C4-2B (cell line): ENCODE results near the gene TMEM186.

Experiments
- H3K27ac ChIP-seq: fragments of 450-650 bp; 2 replicates; pipeline ENCODE4 v1.5.1; 2017
- ZFX ChIP-seq: fragments of 450-650 bp; IDR thresholded peaks from 2 replicates; pipeline ENCODE4 v1.6.1; 2017
- TF ChIP-seq, protein P1 (sequence below): fragments of 450-650 bp; conservative IDR thresholded peaks from 2 replicates; pipeline ENCODE4 v1.5.1; 2017; ENCODE audit warnings: mild to moderate bottlenecking

Gene TMEM186

GRCh38 chr16:8816967-8817655 lies 19.7 kb upstream of the TMEM186 start:
- TF ChIP-seq, protein P1, sequence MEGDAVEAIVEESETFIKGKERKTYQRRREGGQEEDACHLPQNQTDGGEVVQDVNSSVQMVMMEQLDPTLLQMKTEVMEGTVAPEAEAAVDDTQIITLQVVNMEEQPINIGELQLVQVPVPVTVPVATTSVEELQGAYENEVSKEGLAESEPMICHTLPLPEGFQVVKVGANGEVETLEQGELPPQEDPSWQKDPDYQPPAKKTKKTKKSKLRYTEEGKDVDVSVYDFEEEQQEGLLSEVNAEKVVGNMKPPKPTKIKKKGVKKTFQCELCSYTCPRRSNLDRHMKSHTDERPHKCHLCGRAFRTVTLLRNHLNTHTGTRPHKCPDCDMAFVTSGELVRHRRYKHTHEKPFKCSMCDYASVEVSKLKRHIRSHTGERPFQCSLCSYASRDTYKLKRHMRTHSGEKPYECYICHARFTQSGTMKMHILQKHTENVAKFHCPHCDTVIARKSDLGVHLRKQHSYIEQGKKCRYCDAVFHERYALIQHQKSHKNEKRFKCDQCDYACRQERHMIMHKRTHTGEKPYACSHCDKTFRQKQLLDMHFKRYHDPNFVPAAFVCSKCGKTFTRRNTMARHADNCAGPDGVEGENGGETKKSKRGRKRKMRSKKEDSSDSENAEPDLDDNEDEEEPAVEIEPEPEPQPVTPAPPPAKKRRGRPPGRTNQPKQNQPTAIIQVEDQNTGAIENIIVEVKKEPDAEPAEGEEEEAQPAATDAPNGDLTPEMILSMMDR, result no peak
- TF ChIP-seq ZFX, result no peak
- no peak overlapping the region for H3K27ac ChIP-seq

DNA sequence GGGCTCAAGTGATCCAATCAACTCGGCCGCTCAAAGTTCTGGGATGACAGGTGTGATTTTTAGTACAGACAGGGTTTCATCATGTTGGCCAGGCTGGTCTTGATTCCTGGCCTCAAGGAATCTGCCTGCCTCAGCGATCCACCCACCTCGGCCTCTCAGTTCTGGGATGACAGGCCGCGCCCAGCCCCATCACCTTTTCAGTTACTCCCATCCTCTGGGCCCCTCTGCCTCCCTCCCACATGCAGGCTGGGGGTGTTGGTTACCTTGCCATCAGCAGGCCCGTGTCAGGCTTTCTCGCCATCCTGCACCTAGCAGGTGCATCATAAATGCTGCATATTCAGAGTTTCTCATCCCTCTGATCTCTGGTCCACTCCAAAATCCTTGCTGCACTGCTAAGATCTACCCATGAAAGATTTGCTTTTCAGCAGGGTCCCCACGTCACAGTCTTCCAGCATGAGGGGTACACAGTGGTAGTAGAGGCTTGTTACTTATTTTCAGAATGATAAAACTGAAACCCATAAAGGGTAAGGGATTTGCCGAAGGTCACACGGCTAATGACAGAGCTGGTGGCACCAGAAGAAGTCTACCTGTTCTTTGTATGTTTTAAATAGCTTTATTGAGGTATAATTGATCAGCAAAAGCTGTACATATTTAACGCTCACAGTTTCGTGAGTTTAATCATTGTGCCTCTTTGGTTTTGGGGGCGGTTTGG lies 16.8 kb upstream of the TMEM186 start:
- H3K27ac ChIP-seq, result no peak overlapping the region
- TF ChIP-seq ZFX, result no peak
- TF ChIP-seq, protein P1, result no peak

DNA sequence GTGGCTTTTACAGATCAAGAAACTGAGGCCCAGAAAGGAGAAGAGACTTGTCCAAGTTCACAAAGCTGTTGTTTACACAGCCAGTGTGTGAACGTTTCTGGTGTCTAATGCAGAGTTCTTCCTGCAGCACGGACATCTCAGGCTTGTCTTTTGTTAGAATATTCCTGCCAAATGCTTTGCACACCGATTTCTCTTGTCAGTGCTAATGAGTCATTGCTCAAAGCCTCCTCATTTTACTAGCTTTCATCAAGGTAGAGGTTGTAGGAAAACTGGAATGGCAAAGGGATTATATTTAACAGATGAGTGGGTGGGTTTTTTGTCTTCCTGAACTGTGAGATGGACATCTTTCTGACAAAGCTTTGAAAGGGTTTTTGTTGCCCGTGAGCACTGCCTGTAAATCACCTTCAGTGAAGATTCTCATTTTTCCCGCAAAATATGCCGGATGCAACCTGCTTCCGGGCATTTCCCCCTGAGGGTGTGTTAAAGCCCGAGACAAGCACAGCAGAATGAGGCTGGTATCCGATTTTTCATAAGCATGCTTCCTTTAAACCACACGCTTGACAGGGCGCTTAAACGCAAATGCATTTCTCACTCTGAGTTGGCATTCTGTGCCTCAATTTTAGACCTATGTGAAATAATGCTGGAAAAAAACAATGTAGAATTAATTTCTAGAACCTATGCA lies 14.9 kb upstream of the TMEM186 start:
- TF ChIP-seq, protein P1, result no peak
- TF ChIP-seq ZFX, result no peak
- no peak overlapping the region for H3K27ac ChIP-seq

DNA sequence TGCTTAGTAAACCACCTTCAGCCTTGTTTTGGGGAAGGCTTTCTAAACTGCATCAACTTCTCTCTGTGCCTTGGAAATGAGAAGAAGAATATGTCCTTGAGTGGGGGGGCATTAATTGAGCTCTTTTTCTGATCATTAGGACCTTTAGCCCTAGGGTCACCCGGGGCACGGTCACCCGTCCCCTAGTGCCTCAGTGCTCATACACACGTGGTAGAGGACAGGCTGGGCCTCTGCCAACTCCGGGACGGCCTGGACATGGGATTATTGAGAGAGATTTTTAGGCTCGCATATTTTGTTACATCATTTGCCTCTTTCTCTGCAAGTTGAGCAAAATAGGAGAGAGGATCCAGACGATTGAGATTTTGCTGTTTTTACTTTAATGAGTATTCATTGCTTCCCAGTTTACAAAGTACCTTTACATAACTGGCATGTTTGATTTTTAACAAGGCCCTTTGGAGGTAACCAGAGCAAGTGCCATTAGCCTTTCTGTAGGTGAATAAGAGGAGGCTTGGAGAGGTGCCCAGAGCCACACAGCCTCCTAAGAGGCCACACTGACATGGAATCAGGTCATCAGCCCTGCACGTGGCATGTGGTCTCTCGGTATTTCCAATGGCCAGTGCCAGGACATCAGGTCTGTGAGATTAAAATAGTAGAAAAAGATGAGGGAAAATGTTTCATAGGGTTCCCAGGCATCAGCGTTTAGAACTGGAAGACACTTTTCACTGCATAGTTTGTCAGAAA lies 11.3 kb upstream of the TMEM186 start:
- TF ChIP-seq ZFX, result no peak
- TF ChIP-seq, protein P1, result no peak
- H3K27ac ChIP-seq, result no peak overlapping the region

GRCh38 chr16:8808009-8808408 lies 10.6 kb upstream of the TMEM186 start:
- H3K27ac ChIP-seq, result no peak overlapping the region

GRCh38 chr16:8807189-8807588 lies 9.8 kb upstream of the TMEM186 start:
- TF ChIP-seq ZFX, result no peak
- TF ChIP-seq, protein P1, result no peak
- H3K27ac ChIP-seq, result no peak overlapping the region

More at GRCh38 chr16:8808009-8808408, 10.6 kb upstream of the TMEM186 start:
- TF ChIP-seq ZFX, result no peak
- TF ChIP-seq, protein P1, result no peak
